HEK293 (cell line): ENCODE measurements around the gene KXD1.
A peak's percentile ranks its signal among the peaks of the same experiment; 100 is the strongest.

Source experiments
- EGR2 ChIP-seq: fragments of 450-650 bp; formaldehyde crosslinking; IDR thresholded peaks from 2 replicates; pipeline ENCODE4 v1.5.1; 2016; ENCODE audit warnings: low read depth, missing biosample characterization, missing genetic modification characterization
- REPIN1 ChIP-seq: fragments of 450-650 bp; formaldehyde crosslinking; IDR thresholded peaks from 2 replicates; pipeline ENCODE4 v1.5.1; 2017; ENCODE audit warnings: missing biosample characterization, missing genetic modification characterization, low read depth
- ZBTB21 ChIP-seq: fragments of 450-650 bp; formaldehyde crosslinking; IDR thresholded peaks from 2 replicates; pipeline ENCODE4 v1.5.1; 2017; ENCODE audit warnings: missing biosample characterization, missing genetic modification characterization
- ZNF223 ChIP-seq: fragments of 450-650 bp; formaldehyde crosslinking; IDR thresholded peaks from 2 replicates; pipeline ENCODE4 v1.5.1; 2016; ENCODE audit warnings: missing biosample characterization, missing genetic modification characterization
- ZNF24 ChIP-seq: fragments of 450-650 bp; formaldehyde crosslinking; IDR thresholded peaks from 2 replicates; pipeline ENCODE4 v1.5.1; 2016; ENCODE audit warnings: missing biosample characterization, missing genetic modification characterization
- ZNF274 ChIP-seq, 2 experiments: fragments of 200-500 bp in 1 of 2; fragments of 450-650 bp in 1 of 2; sonication (Bioruptor generic) in 1 of 2; formaldehyde crosslinking in 1 of 2; IDR thresholded peaks; 2 replicates each; pipeline versions ENCODE4 v1.5.1 to v1.6.1; 2014 to 2016; ENCODE audit warnings: borderline replicate concordance in 1 of 2, inconsistent platforms in 1 of 2, low read length in 1 of 2, missing biosample characterization in 1 of 2, missing genetic modification characterization in 1 of 2
- ZNF639 ChIP-seq: fragments of 450-650 bp; formaldehyde crosslinking; IDR thresholded peaks from 2 replicates; pipeline ENCODE4 v1.5.1; 2016; ENCODE audit warnings: missing biosample characterization, missing genetic modification characterization
- ZNF830 ChIP-seq: fragments of 450-650 bp; IDR thresholded peaks from 2 replicates; pipeline ENCODE4 v1.5.0; 2018; ENCODE audit warnings: missing biosample characterization, missing genetic modification characterization, low read depth, mild to moderate bottlenecking, moderate library complexity
- TF ChIP-seq, protein P1 (sequence below): fragments of 450-650 bp; formaldehyde crosslinking; IDR thresholded peaks from 2 replicates; pipeline ENCODE4 v1.5.1; 2016; ENCODE audit warnings: missing biosample characterization, missing genetic modification characterization

DNA sequence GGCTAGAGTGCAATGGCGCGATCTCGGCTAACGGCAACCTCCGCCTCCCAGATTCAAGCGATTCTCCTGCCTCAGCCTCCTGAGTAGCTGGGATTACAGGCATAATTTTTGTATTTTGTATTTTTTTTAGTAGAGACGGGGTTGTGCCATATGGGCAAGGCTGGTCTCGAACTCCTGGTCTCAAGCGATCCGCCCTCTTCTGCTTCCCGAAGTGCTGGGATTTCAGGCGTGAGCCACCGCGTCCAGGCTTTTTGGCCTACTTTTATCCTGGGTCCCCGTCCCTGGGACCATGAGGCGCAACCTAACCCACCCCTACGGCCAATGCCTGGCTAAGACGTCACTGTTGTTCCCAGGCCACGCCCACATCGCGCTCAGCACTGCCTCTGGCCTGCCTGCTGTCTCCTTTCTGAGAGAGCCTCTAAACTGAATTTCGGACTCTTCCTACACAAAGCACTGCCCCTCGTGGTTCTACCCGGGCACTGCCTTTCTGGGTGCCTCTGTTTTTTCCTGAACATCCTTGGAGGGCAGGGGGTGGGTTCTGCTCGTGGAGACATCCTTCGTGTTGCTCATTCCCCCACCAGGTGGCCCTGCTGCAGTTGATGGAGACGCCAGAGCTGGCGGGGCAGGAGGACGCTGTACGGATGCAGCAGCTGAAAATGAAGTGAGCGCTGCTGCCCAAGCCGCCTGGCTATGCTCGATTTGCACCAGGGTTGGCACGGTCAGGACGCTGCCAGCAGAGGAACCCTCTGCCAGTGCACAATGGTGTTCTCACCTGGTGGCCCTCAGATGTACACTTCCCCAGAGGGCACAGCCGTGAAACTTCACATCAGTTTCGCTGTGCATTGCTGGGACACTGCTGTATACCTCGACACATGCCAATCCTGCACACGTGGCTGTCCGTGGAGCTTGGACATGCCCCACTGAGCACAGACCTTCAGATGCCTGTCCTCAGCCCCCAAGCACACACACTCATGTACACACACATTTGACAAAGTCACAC is 32.9 kb downstream of the KXD1 start:
- TF ChIP-seq ZNF24 (tag by site-specific recombination) (no peak), ZBTB21 (tag by site-specific recombination) (no peak), ZNF830 (tag by site-specific recombination) (no peak), ZNF223 (tag by site-specific recombination) (no peak), ZNF639 (tag by site-specific recombination) (no peak), EGR2 (no peak), ZNF274 (IDR thresholded peaks at IDR 0.05; ENCODE audit: low read length) (no peak), ZNF274 (tag by site-specific recombination; IDR thresholded peaks at IDR 0.05; ENCODE audit: borderline replicate concordance) (no peak), REPIN1 (no peak)
- TF ChIP-seq, protein P1, sequence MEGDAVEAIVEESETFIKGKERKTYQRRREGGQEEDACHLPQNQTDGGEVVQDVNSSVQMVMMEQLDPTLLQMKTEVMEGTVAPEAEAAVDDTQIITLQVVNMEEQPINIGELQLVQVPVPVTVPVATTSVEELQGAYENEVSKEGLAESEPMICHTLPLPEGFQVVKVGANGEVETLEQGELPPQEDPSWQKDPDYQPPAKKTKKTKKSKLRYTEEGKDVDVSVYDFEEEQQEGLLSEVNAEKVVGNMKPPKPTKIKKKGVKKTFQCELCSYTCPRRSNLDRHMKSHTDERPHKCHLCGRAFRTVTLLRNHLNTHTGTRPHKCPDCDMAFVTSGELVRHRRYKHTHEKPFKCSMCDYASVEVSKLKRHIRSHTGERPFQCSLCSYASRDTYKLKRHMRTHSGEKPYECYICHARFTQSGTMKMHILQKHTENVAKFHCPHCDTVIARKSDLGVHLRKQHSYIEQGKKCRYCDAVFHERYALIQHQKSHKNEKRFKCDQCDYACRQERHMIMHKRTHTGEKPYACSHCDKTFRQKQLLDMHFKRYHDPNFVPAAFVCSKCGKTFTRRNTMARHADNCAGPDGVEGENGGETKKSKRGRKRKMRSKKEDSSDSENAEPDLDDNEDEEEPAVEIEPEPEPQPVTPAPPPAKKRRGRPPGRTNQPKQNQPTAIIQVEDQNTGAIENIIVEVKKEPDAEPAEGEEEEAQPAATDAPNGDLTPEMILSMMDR (tag by site-specific recombination): peak; percentile 48; the same call in 1 of the 2 replicates
